Peyer's patch (tissue), 4 donors: ENCODE measurements around the gene GPR132.
"Not testable (repeated sequence)": the region's sequence is repeated elsewhere in the genome, so short reads cannot be mapped to it uniquely, and the experiment has no call there.

ENCODE experiments used
- CTCF ChIP-seq, 6 experiments: fragments of 450-650 bp in 4 of 6; fragments of 200-600 bp in 2 of 6; sonication (generic) in 1 of 6; IDR thresholded peaks; one replicate each; pipeline ENCODE4 v1.5.1; 2017 to 2019; ENCODE audit warnings: antibody characterized with exemption in 6 of 6, mild to moderate bottlenecking in 3 of 6, moderate library complexity in 1 of 6
- POLR2A ChIP-seq, 2 donors: fragments of 450-650 bp; IDR thresholded peaks; one replicate each; pipeline ENCODE4 v1.5.1; 2017; ENCODE audit warnings: antibody characterized with exemption in 2 of 2, mild to moderate bottlenecking in 2 of 2, moderate library complexity in 2 of 2

- not testable (repeated sequence) for TF ChIP-seq CTCF, POLR2A (IDR thresholded peaks at IDR 0.05)
Observed at GRCh38 chr14:105027718-105028117, 37.5 kb downstream of the GPR132 start.
